IMR-90 (cell line): Measurements from ENCODE around the gene VASH1. TPM values are rescaled to one million over a fixed set of nuclear protein-coding genes. Genes with fewer than 3 reads are reported as not detected.

Source experiments
- ATAC-seq: fragments of 200-7000 bp; cut with Tn5 transposase; 2 replicates; pipeline ENCODE4 v1.9.1; 2020; ENCODE audit warnings: low read depth, mild to moderate bottlenecking, moderate library complexity
- BruUV-seq: library from RNA; stranded (reverse); fragments of 400-500 nt; replicated peaks from 2 replicates; lab custom pipeline; 2021; lab: Mats Ljungman, UMichigan
- CTCF ChIA-PET: fragments of 300-600 bp; formaldehyde crosslinking; extraction: SDS; loops from one replicate; lab custom pipeline; 2021; ENCODE audit warnings: antibody characterized with exemption; lab: Yijun Ruan, JAX
- POLR2A ChIA-PET: fragments of 300-600 bp; sonication (Branson Sonifier 250); formaldehyde crosslinking; loops from one replicate; lab custom pipeline; 2022; ENCODE audit warnings: antibody characterized with exemption; ENCODE audit not compliant: unreplicated experiment; lab: Charles Lee
- DNase-seq: peaks from one replicate; pipeline ENCODE4 v3.0.0; 2013
- H2AFZ ChIP-seq: replicated peaks from 2 replicates; pipeline ENCODE3; 2013; ENCODE audit warnings: low read length, mild to moderate bottlenecking; ENCODE audit not compliant: poor library complexity
- H2AK5ac ChIP-seq: 2 replicates; pipeline ENCODE4 v1.6.1; 2013; ENCODE audit warnings: low read depth, low read length, inconsistent platforms
- H2AK9ac ChIP-seq: replicated peaks from 2 replicates; pipeline ENCODE3; 2013; ENCODE audit warnings: mild to moderate bottlenecking, low read depth, low read length, moderate library complexity; ENCODE audit not compliant: poor library complexity
- H2BK120ac ChIP-seq: 2 replicates; pipeline ENCODE4 v1.6.1; 2013; ENCODE audit warnings: low read depth, low read length, inconsistent platforms
- H2BK15ac ChIP-seq: 3 replicates; pipeline ENCODE4 v1.6.1; 2013; ENCODE audit warnings: low read depth, low read length, inconsistent platforms
- H2BK20ac ChIP-seq: 2 replicates; pipeline ENCODE4 v1.6.1; 2013; ENCODE audit warnings: low read depth, mild to moderate bottlenecking, inconsistent platforms, low read length, moderate library complexity
- H2BK5ac ChIP-seq: 2 replicates; pipeline ENCODE4 v1.6.1; 2013; ENCODE audit warnings: mild to moderate bottlenecking, low read depth, low read length, inconsistent platforms; ENCODE audit not compliant: poor library complexity, severe bottlenecking
- H3K14ac ChIP-seq: replicated peaks from 2 replicates; pipeline ENCODE4 v1.6.1; 2013; ENCODE audit warnings: low read depth, low read length, inconsistent platforms
- H3K18ac ChIP-seq: 2 replicates; pipeline ENCODE4 v1.6.1; 2013; ENCODE audit warnings: low read depth, low read length, control low read depth
- H3K23ac ChIP-seq: 2 replicates; pipeline ENCODE4 v1.6.1; 2013; ENCODE audit warnings: low read depth, low read length, inconsistent platforms
- H3K27ac ChIP-seq: 2 replicates; pipeline ENCODE4 v1.5.1; 2013; ENCODE audit warnings: mild to moderate bottlenecking, control low read depth, low read length; ENCODE audit not compliant: insufficient read depth
- H3K27me3 ChIP-seq: 2 replicates; pipeline ENCODE4 v1.6.1; 2013; ENCODE audit warnings: low read length; ENCODE audit not compliant: control insufficient read depth, insufficient read depth
- H3K36me3 ChIP-seq: 2 replicates; pipeline ENCODE4 v1.6.1; 2013; ENCODE audit warnings: low read length, mixed read lengths; ENCODE audit not compliant: control insufficient read depth, insufficient read depth
- H3K4ac ChIP-seq: 2 replicates; pipeline ENCODE4 v1.6.1; 2013; ENCODE audit warnings: low read depth, low read length, inconsistent platforms
- H3K4me1 ChIP-seq: 2 replicates; pipeline ENCODE4 v1.6.1; 2013; ENCODE audit warnings: low read length, mixed read lengths; ENCODE audit not compliant: control insufficient read depth, insufficient read depth
- H3K4me2 ChIP-seq: 2 replicates; pipeline ENCODE4 v1.6.1; 2013; ENCODE audit warnings: low read depth, mild to moderate bottlenecking, control low read depth, low read length, moderate library complexity
- H3K4me3 ChIP-seq: 2 replicates; pipeline ENCODE4 v1.5.1; 2013; ENCODE audit warnings: low read depth, mild to moderate bottlenecking, control low read depth, low read length, moderate library complexity; ENCODE audit not compliant: insufficient read depth
- H3K56ac ChIP-seq: 2 replicates; pipeline ENCODE4 v1.6.1; 2013; ENCODE audit warnings: low read length, inconsistent platforms; ENCODE audit not compliant: insufficient read depth; ENCODE audit errors: extremely low read depth
- H3K79me1 ChIP-seq, 2 experiments: 2 replicates each; pipeline ENCODE4 v1.6.1; 2013; ENCODE audit warnings: low read length in 2 of 2, inconsistent platforms in 1 of 2, low read depth in 1 of 2
- H3K9ac ChIP-seq: 2 replicates; pipeline ENCODE4 v1.6.1; 2013; ENCODE audit warnings: low read depth, low read length, control low read depth
- H3K9me1 ChIP-seq: 2 replicates; pipeline ENCODE4 v1.6.1; 2013; ENCODE audit warnings: low read length, inconsistent platforms; ENCODE audit not compliant: insufficient read depth
- H3K9me3 ChIP-seq: 2 replicates; pipeline ENCODE4 v1.6.1; 2013; ENCODE audit warnings: low read length; ENCODE audit not compliant: control insufficient read depth, insufficient read depth
- H4K20me1 ChIP-seq: 2 replicates; pipeline ENCODE4 v1.6.1; 2013; ENCODE audit warnings: low read length, inconsistent platforms; ENCODE audit not compliant: insufficient read depth
- H4K5ac ChIP-seq: 2 replicates; pipeline ENCODE4 v1.6.1; 2013; ENCODE audit warnings: mild to moderate bottlenecking, low read depth, low read length, control low read depth
- H4K8ac ChIP-seq, 2 experiments: 2 replicates each; pipeline ENCODE4 v1.6.1; 2013; ENCODE audit warnings: low read depth in 2 of 2, low read length in 2 of 2, control low read depth in 1 of 2, inconsistent platforms in 1 of 2
- H4K91ac ChIP-seq: 2 replicates; pipeline ENCODE4 v1.6.1; 2013; ENCODE audit warnings: low read depth, low read length, inconsistent platforms; ENCODE audit not compliant: insufficient read depth
- CHD1 ChIP-seq: IDR thresholded peaks from 2 replicates; pipeline ENCODE4 v1.6.1; 2012; ENCODE audit warnings: low read depth, low read length, improper control_type of control experiment
- FOS ChIP-seq: fragments of 150-350 bp; IDR thresholded peaks from 2 replicates; pipeline ENCODE4 v1.6.1; 2016; ENCODE audit warnings: low read depth, low read length
- MAFK ChIP-seq: IDR thresholded peaks from 2 replicates; pipeline ENCODE4 v1.6.1; 2012; ENCODE audit warnings: low read depth, low read length, improper control_type of control experiment
- MXI1 ChIP-seq: IDR thresholded peaks from 2 replicates; pipeline ENCODE4 v1.6.1; 2012; ENCODE audit warnings: low read depth, mild to moderate bottlenecking, low read length, moderate library complexity, borderline replicate concordance
- SMC3 ChIP-seq: fragments of 150-350 bp; IDR thresholded peaks from 2 replicates; pipeline ENCODE4 v1.6.1; 2016; ENCODE audit warnings: low read depth, mild to moderate bottlenecking, antibody characterized with exemption, low read length, moderate library complexity
- WGBS, 2 experiments: methylation state at CpG; one replicate each; pipeline versions ENCODE4 v1.1.5 to v1.1.7; 2013; ENCODE audit warnings: missing lambda C conversion rate in 2 of 2; ENCODE audit not compliant: insufficient read length in 1 of 2; ENCODE audit errors: extremely low coverage in 2 of 2; 5-methylcytosine and 5-hydroxymethylcytosine counted together
- dilution Hi-C: fragments of 300-500 bp; cut with HindIII; formaldehyde crosslinking; loops from one replicate; pipeline ENCODE4 v1.14.3; 2018; ENCODE audit warnings: low sequenced_read_pairs; ENCODE audit not compliant: unreplicated experiment
- in situ Hi-C: fragments of 300-500 bp; cut with MboI; formaldehyde crosslinking; loops from 3 replicates; pipeline ENCODE4 v1.14.3; 2019; ENCODE audit warnings: low sequenced_read_pairs, inconsistent platforms, mixed read lengths
- intact Hi-C: fragments of 100-400 bp; cut with micrococcal nuclease; formaldehyde crosslinking; loops from 2 replicates; pipeline ENCODE4 v1.10.0; 2022
- polyA plus RNA-seq, 3 experiments: library from polyadenylated mRNA; depleted of rRNA; stranded (reverse); fragments of >200 nt; gene quantifications; 2 replicates each; pipeline ENCODE4 v1.2.3, GENCODE V29; 2012; ENCODE audit warnings: low replicate concordance in 1 of 3
- total RNA-seq: library from RNA; depleted of rRNA; stranded (reverse); fragments of >200 nt; gene quantifications from 2 replicates; pipeline ENCODE4 v1.2.3, GENCODE V29; 2012
- TF ChIP-seq, protein P1 (sequence below): fragments of 150-350 bp; IDR thresholded peaks from 2 replicates; pipeline ENCODE4 v1.6.1; 2016; ENCODE audit warnings: low read depth, mild to moderate bottlenecking, low read length, moderate library complexity, borderline replicate concordance
- TF ChIP-seq, protein P2 (sequence below): conservative IDR thresholded peaks from 2 replicates; pipeline ENCODE4 v1.5.1; 2012; ENCODE audit warnings: mild to moderate bottlenecking, low read depth, low read length, improper control_type of control experiment

The VASH1 gene
- total and polyA plus RNA-seq, 2 of the 4 experiments (the other 2 are of a cell fraction) = 2.0 to 9.5 TPM

DNA sequence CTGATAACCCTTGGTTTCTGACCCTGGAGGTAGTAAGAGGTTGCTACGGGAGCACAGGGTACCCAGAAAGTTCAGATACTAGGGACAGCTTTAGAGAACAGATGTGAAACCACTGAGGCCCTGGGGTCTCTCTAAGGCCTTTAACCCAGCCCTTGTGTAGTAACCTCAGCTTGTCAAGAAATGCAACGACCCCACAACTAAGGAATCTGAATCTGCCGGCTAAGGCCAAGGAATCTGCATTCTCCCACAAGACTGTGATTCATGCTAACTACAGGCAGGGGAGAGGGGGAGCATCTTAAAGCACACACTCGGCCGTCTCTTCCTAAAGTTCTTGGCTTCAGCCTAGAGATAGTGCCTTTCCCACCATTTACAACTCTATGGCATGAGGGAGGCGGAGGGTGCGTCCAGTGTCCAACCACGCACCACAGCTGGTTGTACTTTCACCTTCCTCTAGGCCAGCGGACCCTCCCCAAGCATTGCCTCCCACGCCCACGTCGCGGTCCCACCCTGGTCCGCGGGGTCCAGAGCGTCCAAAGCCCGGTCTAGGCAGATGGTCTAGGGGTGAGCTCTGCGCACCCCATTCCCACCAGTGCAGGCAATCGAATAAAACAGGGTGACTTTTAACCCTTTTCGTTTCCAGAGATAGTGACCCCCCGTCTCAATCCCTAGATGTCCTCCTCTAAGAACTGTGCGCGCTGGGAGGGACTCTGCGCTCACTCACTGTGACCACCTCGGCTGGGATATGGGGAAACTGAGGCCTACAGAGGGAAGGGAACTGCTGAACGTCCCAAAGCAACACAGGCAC is 735 bp upstream of the VASH1 start (continued):
- TF ChIP-seq SMC3 (no peak), MXI1 (no peak)

DNA sequence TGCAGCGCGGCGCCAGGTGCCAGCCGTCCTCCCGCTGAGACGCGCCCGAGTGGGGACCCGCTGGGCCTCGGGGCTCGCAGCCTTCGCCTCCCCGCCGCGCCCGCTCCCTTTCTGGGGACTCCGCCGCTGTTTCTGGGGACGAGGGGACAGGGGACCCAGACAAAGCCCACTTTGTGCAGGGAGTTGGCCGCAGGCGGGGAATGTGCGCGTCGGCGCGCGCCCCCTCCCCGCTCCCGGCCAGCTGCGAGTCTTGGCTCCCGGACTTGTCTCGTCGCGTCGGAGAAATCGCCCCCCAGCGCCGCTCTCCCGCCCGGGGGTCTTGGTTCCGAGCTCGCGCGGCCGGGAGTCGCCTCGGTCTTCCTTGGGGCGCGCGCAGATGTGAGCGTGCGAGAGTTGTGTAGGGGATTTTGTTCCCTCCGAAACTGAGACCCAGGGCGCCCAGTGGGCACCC is 717 bp downstream of the VASH1 start:
- H3K9me1 ChIP-seq = peaks cover 6% of the 10 kb centered on the region; the same call in 1 of the 2 replicates
- H2AK5ac ChIP-seq = no peak overlapping the region
- H2BK5ac ChIP-seq = no peak overlapping the region
- intact Hi-C loops = loop anchor here (1.0 kb wide), 2 partner anchors 49 to 52 kb away; no protein-coding TSS in a partner anchor
- dilution Hi-C loops = no loop called here
- ChIA-PET POLR2A (no interaction called here), CTCF (no interaction called here)
- peak overlapping the region; percentile 94 for H2AFZ ChIP-seq
- in situ Hi-C loops = no loop called here
- no peaks in the 10 kb centered on the region for H4K20me1 ChIP-seq
- H3K9me3 ChIP-seq = no peaks in the 10 kb centered on the region
- peak overlapping the region; percentile 97 for H3K4me2 ChIP-seq
- no peak overlapping the region for H4K91ac ChIP-seq
- H3K14ac ChIP-seq = no peak overlapping the region
- 1% methylated on average over 23 of the region's 54 CpGs; no CpG with 5 or more reads in 1 of the 2 experiments for WGBS, 2 experiments
- peak overlapping the region; percentile 87 for H3K4me3 ChIP-seq
- H3K18ac ChIP-seq = no peak overlapping the region
- no TSS peak for BruUV-seq
- no peak overlapping the region for H2BK20ac ChIP-seq
- no peak overlapping the region for H3K4ac ChIP-seq
- no peak overlapping the region for H2BK120ac ChIP-seq
- H4K5ac ChIP-seq = 0 out of 2 replicates have a peak overlapping the region, but pooled peaks have one; percentile 37
- H3K4me1 ChIP-seq = peaks cover 8% of the 10 kb centered on the region; the same call in 1 of the 2 replicates
- H3K27me3 ChIP-seq = no peaks in the 10 kb centered on the region; the same call in 1 of the 2 replicates
- H3K36me3 ChIP-seq = no peaks in the 10 kb centered on the region
- peak overlapping the region; percentile 6; the same call in 1 of the 2 replicates for H3K27ac ChIP-seq
- no peaks in the 10 kb centered on the region for H3K79me1 ChIP-seq
- TF ChIP-seq MAFK = no peak
- TF ChIP-seq CHD1 = no peak
- no peak for TF ChIP-seq FOS
- TF ChIP-seq, protein P1, sequence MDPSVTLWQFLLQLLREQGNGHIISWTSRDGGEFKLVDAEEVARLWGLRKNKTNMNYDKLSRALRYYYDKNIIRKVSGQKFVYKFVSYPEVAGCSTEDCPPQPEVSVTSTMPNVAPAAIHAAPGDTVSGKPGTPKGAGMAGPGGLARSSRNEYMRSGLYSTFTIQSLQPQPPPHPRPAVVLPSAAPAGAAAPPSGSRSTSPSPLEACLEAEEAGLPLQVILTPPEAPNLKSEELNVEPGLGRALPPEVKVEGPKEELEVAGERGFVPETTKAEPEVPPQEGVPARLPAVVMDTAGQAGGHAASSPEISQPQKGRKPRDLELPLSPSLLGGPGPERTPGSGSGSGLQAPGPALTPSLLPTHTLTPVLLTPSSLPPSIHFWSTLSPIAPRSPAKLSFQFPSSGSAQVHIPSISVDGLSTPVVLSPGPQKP = no peak
- TF ChIP-seq, protein P2, sequence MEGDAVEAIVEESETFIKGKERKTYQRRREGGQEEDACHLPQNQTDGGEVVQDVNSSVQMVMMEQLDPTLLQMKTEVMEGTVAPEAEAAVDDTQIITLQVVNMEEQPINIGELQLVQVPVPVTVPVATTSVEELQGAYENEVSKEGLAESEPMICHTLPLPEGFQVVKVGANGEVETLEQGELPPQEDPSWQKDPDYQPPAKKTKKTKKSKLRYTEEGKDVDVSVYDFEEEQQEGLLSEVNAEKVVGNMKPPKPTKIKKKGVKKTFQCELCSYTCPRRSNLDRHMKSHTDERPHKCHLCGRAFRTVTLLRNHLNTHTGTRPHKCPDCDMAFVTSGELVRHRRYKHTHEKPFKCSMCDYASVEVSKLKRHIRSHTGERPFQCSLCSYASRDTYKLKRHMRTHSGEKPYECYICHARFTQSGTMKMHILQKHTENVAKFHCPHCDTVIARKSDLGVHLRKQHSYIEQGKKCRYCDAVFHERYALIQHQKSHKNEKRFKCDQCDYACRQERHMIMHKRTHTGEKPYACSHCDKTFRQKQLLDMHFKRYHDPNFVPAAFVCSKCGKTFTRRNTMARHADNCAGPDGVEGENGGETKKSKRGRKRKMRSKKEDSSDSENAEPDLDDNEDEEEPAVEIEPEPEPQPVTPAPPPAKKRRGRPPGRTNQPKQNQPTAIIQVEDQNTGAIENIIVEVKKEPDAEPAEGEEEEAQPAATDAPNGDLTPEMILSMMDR = no peak
- DNase-seq = no peak
- no peak overlapping the region for H3K56ac ChIP-seq
- peak overlapping the region; percentile 56 for H3K9ac ChIP-seq
- H2AK9ac ChIP-seq = peak overlapping the region; percentile 66
- H2BK15ac ChIP-seq = no peak overlapping the region
- peak overlapping the region; percentile 41; the same call in 1 of the 2 replicates for H3K23ac ChIP-seq
- ATAC-seq = peak; percentile 3
- peak overlapping the region in 1 of 2 experiments; percentile 5; a peak in 2 of 4 replicates for H4K8ac ChIP-seq
